NOMO-1 (cell line): ENCODE data around the gene MLX.
"Not testable (repeated sequence)": the region's sequence is repeated elsewhere in the genome, so short reads cannot be mapped to it uniquely, and the experiment has no call there.

Source experiments
- DNase-seq, 2 experiments: peaks; one replicate each; lab custom pipeline; 2025; ENCODE audit not compliant: unreplicated experiment in 2 of 2; lab: John Stamatoyannopoulos, UW

The MLX gene

DNA sequence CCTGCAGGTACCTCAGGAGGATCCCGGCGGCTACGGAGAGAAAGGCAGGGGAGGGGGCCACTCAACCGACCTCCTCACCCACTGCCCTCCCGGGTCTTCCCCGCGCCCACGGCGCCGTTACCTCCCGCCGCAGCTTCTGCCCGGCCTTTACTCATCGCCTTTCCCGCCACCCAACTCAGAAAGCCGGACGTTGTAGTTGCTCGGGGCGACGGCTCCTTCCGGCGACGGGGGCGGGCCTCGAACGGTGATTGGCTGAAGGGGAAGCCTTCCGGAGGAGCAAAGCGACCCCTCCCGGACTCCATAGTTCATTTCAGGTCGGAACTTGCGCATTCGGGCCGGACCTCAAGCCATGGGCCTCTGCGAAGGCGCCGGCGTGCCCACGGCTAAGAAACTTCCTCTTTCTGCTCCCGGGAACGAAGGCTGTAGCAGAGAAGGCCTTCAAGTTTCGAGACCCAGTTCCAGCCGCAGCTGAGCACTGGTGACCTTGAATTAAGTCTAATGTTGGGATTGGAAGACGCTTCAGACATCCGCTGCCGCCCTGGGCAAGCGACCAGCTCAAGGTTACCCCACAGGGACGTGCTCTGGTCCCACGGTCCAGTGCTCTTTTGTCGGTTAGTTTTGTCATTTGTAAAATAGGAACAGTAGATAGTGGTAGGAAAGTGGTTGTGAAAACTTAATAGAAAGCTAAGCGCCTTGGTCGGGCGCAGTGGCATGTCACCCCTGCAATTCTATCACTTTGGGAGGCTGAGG lies 10.8 kb downstream of the MLX start, which contains the start of gene PSMC3IP:
PSMC3IP (minus strand) TSS at position 198 of the 750 bp plus-strand sequence; CDS start at position 155, 43 bp downstream.
- DNase-seq, result peak; percentile 97

DNA sequence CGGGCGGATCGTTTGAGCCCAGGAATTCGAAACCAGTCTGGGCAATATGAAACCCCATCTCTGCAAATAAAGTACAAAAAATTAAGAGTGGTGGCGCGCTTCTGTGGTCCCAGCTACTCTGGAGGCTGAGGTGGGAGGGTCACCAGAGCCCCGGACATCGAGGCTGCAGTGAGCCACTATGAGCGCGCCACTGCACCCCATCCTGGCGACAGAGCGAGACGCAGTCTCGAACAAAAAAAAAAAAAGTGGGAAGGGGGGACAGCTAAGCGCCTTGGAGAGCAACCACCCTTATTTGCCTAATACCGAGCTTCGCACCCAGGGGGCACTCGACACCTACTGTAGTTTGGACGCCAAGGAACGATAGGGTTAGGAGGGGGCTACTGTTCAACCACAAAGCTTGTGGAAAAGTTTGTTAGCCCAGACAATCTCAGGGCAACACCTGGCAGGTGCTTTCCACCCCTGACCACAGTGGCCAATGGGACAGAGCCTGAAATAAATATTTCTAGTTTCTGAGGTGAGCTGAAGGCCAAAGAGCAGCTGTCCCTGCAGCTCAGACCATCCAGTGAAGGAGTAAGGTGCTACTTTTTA lies 11.5 kb downstream of the MLX start:
- peak; percentile 81 to 89 for DNase-seq

DNA sequence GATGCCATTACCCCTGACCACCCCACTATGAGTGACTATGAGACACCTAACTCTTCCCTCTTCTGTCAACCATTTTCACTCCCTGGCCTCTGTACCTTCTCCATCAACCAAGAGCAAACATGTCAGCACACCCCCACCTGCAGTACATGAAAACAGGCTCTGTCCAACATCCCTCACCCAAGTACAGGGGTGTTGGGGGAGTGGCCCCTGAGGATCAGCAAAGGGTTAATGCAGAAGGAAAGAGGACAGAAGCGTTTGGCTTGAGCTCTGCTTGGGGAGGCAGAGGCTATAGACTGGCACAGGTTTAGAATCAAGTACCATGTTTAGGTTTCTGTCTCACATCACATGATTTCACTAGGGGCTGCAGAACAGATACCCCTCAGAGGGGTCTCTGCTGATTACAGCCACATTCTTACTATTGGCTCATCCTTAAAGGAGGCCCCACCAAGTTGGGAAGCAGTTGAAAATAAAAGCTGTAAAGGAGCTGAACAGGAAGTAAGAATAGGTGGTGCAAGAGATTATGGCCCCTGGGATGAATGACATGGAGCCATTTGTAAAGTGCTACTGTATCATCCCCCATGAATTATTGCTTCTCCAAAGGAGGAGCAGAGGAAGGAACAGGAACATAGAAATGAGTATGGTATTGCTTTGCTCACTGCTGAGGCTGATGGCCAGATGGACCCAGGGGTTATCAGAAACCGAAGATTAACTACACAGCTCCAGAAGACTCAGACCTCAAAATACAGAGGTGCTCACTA lies 13.1 kb downstream of the MLX start:
- DNase-seq, result peak; percentile 5 to 26

DNA sequence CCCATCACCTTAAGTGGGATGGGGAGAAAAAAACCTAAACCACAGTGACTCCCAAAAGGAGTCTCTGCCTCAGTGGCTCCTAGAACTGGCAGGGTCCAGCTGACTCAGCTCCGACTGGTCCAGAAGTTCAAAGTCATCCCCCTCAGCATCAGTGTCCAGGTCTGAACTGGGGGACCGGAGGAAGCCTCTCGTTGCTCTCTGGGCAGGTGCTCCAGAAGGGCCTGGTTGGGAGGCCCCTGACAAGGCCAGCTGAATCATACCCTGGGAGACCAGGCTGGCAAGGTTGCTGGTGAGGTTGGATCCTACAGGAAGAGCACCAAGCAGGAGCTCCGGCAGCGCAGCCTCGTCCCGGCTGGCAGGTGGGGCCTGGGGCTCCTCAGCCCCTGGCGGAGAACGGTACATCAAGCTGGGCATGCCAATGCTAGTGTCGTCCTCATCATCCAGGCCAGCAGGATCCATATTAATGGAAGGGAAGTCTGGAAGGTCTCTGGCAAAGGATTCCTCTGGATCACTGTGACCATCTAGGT lies 14.9 kb downstream of the MLX start:
- DNase-seq, result no peak

DNA sequence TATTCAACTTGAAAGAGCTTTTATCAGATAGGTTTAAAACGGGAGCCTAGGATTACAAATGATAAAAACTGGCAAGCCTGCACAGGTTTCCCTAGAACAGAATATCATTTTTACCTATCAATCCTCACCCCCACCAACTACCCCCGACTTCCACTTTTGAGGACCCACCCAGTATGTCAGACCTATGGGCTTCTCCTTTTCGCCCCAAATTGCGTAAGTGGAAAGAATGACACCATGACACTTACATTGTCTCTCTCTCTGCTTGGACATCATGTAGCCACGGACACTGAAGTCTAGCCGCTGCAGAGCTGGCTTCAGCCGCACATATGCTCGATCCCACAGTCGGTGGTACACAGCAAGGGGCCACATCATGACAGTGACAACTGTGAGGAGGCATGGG lies 18.0 kb downstream of the MLX start:
- peak; percentile 74 to 75 for DNase-seq

DNA sequence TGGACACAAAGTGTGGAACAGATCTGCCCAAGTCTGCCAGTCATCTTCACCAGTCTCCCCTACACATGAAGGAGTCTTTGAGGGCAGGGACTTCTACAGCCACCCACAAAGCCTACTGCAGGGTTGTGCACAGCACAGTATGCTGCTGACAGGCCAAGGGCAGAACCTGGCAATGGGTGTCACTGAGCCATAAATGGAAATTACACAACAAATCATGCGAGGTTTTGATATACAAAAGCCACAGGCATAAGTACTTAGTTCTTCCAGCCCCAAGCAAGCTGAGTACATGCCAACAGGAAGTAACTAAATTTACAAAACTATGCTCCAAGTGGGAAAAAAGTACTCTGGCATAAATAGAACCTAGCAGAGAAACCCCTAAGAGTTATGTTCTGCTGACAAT lies 18.5 kb downstream of the MLX start:
- DNase-seq, result peak in 1 of 2 experiments; percentile 27

DNA sequence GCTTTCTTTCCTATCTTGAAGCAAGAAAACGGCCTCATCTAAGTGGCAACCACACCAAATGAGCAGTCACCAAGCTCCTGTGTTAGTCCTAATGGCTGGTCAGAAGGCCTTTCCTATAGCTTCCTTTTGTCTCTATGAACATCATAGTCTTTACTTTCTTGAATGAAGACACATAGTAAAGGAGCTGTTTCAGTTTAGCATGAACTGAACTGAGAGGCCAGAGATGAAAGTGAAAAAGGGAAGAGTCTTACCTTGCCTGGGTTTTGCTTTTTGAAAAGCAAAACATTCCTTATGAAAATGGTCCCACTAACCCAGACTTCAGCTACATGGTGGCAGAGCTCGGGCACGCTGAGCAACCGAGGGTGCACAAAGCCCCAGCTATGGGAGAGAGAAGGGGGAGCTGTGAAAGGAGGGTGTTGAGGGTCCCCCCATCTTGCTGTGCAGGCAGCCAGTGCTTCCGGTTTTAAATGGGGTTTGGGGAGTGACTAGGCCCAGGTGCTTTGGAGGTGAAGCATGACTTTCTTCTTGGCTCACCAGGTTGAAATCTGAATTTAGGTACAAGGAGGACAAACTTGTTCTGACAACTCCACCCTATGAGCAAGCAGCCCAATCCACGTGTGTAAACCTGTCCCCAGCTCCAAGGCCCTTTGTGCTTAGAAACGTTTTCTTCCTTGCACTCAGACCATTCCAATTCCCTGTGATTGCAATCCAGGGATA lies 19.8 kb downstream of the MLX start:
- DNase-seq, result peak in 1 of 2 experiments; percentile 4

DNA sequence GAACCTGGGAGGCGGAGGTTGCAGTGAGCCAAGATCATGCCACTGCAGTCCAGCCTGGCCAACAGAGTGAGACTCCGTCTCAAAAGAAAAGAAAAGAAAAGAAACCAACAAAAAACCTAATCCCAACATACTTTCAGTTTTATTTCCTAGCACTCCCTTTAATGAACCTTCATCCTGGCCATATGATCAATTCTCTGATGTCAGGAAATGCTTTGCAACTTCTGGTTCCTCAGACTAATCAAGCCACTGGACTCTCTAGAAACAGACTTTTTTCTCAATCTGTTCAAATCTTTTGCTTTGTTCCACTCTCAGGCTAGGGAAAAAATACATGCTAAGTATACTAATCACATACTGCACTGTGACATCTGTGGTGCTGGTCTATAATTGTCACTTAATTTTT lies 24.0 kb downstream of the MLX start:
- DNase-seq, result no peak

DNA sequence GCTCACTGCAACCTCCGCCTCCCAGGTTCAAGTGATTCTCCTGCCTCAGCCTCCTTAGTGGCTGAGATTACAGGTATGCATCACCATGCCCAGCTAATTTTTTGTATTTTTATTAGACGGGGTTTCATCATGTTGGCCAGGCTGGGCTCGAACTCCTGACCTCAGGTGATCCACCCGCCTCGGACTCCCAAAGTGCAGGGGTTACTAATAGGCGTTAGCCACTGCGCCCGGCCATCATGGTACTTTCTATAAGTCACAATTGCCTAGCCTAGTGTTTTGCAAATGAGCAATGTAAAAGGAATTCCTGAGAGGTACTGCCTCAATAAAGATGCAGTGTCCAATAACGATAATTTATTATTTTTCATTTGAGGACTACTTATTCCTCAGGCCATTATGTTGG lies 24.5 kb downstream of the MLX start:
- DNase-seq, result no peak

DNA sequence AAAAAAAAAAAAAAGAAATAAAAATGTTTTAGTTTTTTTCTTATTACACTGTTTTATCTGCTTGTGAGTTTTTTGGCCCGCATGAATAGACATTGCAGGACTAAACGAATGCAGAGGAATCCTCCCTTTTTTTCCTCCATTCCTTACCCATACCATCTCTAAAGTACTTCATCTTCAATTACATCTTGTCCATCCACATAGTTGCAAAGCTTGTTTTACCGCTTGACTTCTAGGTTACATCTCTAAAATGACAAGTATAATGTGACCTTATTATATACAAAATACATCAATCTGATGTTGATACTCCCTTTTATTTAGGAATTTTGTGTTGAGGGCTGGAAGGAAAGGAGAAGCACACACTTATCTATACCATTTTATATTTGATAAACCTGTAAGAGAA lies 29.5 kb downstream of the MLX start:
- no peak for DNase-seq

DNA sequence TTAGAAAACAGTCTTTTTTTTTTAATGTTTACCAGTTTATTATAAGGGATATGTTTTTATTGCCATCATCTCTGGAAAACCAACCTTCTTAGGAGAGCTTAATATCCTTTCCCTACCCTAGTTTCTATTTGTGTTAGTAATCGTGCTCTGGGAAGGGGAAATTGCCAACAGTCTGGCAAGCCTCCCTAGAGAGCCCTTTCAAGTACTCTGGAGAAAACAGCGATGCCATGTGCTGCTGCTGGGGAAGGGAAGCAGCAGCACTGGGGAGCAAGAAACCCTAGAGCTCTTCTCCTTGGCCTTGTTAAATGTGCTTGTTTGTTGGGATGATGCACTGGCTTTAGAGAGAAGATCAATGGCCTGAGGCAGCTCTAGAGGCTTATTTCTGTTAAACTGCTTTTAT lies 32.0 kb downstream of the MLX start:
- no peak for DNase-seq

DNA sequence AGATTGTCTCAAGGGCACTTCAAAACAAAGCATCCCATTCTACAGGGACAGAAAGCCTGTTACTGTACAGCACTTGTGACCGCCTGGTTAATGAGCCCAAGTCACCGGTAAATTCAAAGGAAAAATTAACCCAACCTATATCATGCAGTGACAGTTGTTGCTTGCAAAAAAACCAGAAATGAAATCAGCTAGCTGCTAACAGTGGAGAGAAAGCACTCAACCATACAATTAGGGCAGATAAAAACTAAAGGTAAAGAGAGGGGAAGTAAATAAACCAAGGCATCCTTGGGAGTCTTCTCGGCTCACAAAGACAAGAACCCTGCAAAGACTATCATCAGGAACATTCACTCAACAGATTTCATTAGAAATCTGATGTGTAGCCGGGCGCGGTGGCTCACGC lies 36.4 kb downstream of the MLX start:
- no peak for DNase-seq

DNA sequence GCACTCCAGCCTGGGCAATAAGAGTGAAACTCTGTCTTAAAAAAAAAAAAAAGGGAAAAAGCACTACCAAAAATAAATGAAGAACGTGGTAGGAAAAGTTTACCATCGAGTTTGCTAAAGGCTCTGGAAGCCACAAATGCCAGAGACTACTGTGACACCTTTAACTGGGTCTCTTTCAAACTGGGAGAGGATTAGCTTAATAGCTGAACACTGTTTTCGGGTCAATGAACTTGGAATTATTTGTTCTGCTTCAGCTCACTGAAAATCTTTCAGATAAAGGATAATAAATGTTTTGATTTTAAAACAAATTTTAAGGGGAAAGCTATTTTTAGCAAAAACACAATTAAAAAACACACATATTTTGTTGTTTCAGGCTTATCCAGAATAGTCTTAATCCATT lies 40.9 kb downstream of the MLX start:
- DNase-seq, result no peak

DNA sequence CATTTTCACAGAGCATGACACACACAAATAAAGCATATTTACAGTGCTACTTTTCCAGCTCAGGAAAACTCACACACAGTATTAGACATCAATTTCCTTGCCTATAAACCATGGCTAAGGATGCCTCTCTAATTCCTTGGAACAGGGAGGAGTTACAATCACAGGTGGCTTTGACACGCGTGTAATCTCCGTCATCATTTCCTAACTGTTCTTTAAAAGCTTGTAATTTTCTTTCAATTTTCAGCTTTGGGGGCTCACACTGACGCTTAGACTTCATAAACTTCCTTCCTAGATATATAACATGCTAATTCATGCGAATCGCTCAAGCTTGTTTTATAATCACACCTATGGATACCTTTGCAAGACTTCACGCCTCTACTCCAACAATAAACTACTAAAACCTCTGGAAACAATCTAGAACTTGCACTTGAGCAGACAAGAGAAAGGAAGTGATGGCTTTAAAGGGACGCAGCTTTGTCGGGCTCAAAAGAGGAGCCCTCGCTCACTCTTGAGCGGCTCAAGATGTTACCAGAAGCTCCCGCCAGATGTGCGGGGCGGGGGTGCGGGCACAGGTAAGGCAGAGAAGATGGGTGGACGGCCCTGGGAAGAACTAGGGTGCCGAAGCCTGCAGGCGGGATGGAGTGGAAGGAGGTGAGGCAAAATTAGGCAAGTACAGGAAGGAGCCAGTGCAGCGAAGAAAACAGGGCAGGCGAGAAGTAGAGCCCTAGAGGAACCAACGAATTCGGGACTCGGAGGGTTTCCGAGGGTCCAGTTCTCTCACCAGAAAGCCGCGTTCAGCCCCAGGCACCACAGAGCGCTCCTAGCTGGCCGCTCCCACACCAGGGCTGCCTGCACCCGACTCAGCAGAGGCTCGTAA lies 41.6 kb downstream of the MLX start:
- DNase-seq, result peak; percentile 21 to 40

DNA sequence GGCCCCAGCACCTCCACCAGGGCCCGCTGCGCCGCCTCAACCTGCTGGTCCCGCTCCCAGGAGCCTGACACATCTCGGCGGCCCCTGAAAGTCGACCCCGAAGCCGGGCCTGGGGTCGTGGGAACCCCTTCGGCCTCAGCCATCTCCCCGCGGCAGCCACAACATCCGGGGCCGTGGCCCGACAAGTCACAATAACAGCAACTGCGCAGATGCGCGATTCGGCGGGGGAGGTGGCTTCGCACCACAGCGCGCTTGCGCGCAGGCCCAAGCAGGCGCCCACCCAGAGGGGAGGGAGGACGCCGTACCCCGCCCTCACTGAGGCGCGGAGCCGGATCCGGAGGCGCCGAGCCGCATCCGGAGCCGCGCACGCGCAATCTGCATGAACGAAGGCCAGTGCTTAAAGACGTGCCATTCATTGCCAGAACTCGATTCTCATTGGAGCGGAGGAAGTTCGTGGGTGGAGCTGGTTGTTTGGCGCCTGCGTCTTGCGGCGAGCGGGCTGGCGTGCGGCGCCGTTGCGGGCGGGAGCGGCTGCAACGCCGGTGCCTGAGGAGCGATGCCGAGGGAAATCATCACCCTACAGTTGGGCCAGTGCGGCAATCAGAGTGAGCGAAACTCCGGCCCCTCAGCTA lies 42.4 kb downstream of the MLX start, which contains the start of the genes RETREG3 and TUBG1:
RETREG3 (minus strand) TSS at position 193 of the 632 bp plus-strand sequence; CDS start at position 143, 50 bp downstream.
TUBG1 (plus strand) TSS at position 502 of the 632 bp plus-strand sequence; CDS start at position 557, 55 bp downstream.
- peak; percentile 98 to 99 for DNase-seq

DNA sequence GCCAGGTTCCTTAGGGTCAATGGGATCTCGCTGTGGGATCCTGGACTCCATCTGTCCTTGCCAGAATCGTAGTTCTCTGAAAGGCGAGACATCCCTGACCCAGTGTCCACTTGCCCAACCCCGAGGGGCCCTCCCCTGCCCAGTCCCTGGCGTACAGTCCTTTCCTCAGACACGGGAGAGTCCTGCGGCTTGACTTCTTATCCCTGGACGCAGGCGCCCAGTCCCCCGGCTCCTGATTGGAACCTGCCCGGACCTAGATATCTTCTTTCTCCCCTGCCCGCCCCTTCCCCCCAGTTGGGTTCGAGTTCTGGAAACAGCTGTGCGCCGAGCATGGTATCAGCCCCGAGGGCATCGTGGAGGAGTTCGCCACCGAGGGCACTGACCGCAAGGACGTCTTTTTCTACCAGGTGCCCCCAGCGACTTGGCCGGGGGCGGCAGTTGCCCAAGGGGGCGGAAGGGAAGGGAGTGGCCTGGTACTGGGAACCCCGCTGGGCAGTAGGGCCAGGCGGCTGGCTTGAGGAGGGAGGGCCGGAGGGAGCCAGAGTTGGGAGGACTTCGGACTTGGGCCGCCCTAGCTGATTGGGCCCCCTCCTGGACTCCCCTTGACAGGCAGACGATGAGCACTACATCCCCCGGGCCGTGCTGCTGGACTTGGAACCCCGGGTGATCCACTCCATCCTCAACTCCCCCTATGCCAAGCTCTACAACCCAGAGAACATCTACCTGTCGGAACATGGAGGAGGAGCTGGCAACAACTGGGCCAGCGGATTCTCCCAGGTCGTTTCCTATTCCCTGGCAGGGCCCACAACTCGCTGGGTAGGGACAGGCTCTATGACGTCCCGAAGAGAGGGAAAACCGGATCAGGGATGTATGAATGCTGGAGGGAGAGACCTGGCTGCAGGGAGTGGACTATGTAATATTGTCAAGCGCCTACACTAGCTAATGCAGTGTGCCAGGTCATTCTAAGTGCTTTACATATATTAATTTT lies 43.2 kb downstream of the MLX start:
- not testable (repeated sequence) for DNase-seq

DNA sequence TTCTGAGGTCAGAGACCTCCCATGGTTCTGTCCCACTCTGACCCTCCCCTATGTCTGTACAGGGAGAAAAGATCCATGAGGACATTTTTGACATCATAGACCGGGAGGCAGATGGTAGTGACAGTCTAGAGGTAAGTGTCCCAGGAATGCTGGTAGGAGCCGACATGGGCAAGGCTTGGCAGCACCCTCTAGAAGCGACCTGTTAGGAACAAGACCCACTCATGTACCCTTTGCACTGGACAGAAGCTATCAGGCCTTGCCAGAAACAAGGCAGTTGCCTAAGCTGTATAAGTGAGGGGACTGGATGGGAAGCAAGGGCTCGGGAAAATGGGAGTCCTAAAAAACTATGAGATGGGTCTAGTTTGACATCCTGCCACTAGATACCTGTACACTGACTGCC lies 45.1 kb downstream of the MLX start:
- no peak for DNase-seq

DNA sequence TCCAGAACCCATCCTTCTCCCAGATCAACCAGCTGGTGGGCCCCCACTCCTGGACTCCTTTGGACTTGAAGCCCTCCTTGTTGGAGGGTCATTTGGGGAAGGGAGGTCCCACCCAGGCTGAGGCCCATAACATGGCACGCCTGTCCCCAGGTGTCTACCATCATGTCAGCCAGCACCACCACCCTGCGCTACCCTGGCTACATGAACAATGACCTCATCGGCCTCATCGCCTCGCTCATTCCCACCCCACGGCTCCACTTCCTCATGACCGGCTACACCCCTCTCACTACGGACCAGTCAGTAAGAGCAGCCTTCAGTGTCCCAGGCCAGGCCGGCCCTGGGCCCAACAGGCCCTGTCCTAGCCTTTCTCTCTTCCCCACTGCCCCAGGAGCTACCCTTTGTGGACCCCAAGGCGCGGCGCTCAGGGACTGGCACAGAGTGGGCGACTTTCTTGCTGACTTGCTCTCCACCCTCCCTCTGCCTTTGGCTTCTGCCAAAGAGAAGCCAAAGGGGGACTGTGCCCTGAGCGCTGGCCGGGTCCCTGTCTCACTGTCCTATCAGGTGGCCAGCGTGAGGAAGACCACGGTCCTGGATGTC lies 46.9 kb downstream of the MLX start:
- DNase-seq, result no peak
